Inferior parietal cortex (tissue), 1 donor: ENCODE results near the gene DCUN1D4.

Source experiments
- DNase-seq: peaks from one replicate; pipeline ENCODE4 v3.0.0-alpha.2; 2016; ENCODE audit errors: extremely low spot score

DCUN1D4 gene

GRCh38 chr4:51842554-51843308, at the start of gene DCUN1D4:
Gene DCUN1D4, plus strand, starts transcription at chr4:51843153. Its CDS starts 90 bp downstream, at chr4:51843243.
- DNase-seq = peak; percentile 98

- DNase-seq = no peak
These were observed 22.3 kb upstream of the DCUN1D4 start for GRCh38 chr4:51820443-51821234.

- DNase-seq = no peak
These were observed 17.6 kb upstream of the DCUN1D4 start for GRCh38 chr4:51825341-51825740.

- no peak for DNase-seq
These were observed 12.7 kb upstream of the DCUN1D4 start for GRCh38 chr4:51830156-51830720.

GRCh38 chr4:51831133-51831532, 11.8 kb upstream of the DCUN1D4 start:
- DNase-seq = peak; percentile 74

- DNase-seq = no peak
These were observed 9.7 kb upstream of the DCUN1D4 start for GRCh38 chr4:51833236-51833635.

- DNase-seq = no peak
These were observed 7.9 kb upstream of the DCUN1D4 start for GRCh38 chr4:51835079-51835478.

GRCh38 chr4:51835855-51836254, 7.1 kb upstream of the DCUN1D4 start:
- DNase-seq = no peak

GRCh38 chr4:51836549-51836948, 6.4 kb upstream of the DCUN1D4 start:
- DNase-seq = no peak

- DNase-seq = no peak
These were observed 2.2 kb upstream of the DCUN1D4 start for GRCh38 chr4:51840781-51841180.

- DNase-seq = no peak
These were observed 793 bp upstream of the DCUN1D4 start for GRCh38 chr4:51842167-51842553.

GRCh38 chr4:51843309-51844152, 578 bp downstream of the DCUN1D4 start:
- no peak for DNase-seq

- peak; percentile 93 for DNase-seq
These were observed 1.5 kb downstream of the DCUN1D4 start for GRCh38 chr4:51844153-51845054.

GRCh38 chr4:51845055-51845426, 2.1 kb downstream of the DCUN1D4 start:
- no peak for DNase-seq

- no peak for DNase-seq
These were observed 2.8 kb downstream of the DCUN1D4 start for GRCh38 chr4:51845711-51846110.

GRCh38 chr4:51849430-51849829, 6.5 kb downstream of the DCUN1D4 start:
- DNase-seq = no peak

GRCh38 chr4:51850294-51850693, 7.3 kb downstream of the DCUN1D4 start:
- DNase-seq = no peak

GRCh38 chr4:51851090-51851936, 8.4 kb downstream of the DCUN1D4 start:
- DNase-seq = no peak

GRCh38 chr4:51851937-51852290, 9.0 kb downstream of the DCUN1D4 start:
- DNase-seq = no peak
